Measurements from ENCODE around the gene COPS2.
A peak's percentile ranks its signal among the peaks of the same experiment; 100 is the strongest.

COPS2 gene

DNA sequence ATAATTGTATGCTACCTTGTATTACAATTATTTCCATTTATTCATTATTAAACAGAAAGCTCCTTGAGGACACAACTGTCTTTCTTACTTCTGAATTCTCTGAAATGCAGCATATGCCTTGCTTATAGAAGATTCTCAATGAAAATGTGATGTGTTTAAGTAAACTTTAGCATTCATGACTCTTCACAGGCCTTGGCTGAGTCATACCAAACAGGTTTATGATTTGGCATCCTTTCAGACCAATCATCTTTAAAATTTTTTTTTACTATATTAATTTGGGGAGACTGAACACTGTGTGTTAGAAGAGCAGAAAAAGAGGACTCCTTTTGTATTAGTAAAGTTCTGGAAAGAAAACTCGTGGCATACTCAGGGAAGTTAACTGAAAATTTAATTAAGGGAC, 8.3 kb upstream of the COPS2 start:
- H3K79me1 ChIP-seq (ENCODE audit: low read depth, low read length) = no peaks in the 10 kb centered on the region
- no peak overlapping the region for H2BK15ac ChIP-seq (ENCODE audit: low read length)
- no peaks in the 10 kb centered on the region for H3K9me3 ChIP-seq (replicated peaks in 1 of 2; ENCODE audit: control insufficient read depth in 2 of 2, insufficient read depth in 1 of 2, low read depth in 1 of 2, low read length in 2 of 2)
- H3K9ac ChIP-seq (ENCODE audit: low read depth, low read length, poor library complexity) = no peak overlapping the region
- H3K4ac ChIP-seq (ENCODE audit: low read length) = no peak overlapping the region
- no peak overlapping the region for H3K14ac ChIP-seq (ENCODE audit: low read length)
- no peak overlapping the region for H2BK12ac ChIP-seq (ENCODE audit: low read length)
- no CpG with 5 or more reads among the region's 1 CpG for WGBS, 2 donors (ENCODE audit: extremely low coverage in 2 of 2, insufficient read length in 2 of 2, insufficient replicate concordance in 1 of 2)
- no peak for DNase-seq (ENCODE audit: low spot score)
- peaks cover 0 to 11% of the 10 kb centered on the region in 2 donors for H3K36me3 ChIP-seq (replicated peaks in 1 of 2; ENCODE audit: control insufficient read depth in 2 of 2, insufficient read depth in 2 of 2, low read length in 2 of 2)
- no peak overlapping the region for H4K8ac ChIP-seq (ENCODE audit: low read depth, low read length)
- H3K27ac ChIP-seq (replicated peaks; ENCODE audit: low read length) = no peak overlapping the region
- no peak overlapping the region for H3K4me2 ChIP-seq (ENCODE audit: insufficient read depth, low read length, poor library complexity, severe bottlenecking)
- H3K27me3 ChIP-seq (ENCODE audit: control insufficient read depth in 3 of 3, insufficient read depth in 3 of 3, low read depth in 1 of 3, low read length in 3 of 3) = no peaks in the 10 kb centered on the region
- no peak overlapping the region for H2AFZ ChIP-seq (ENCODE audit: low read length)
- H3K4me1 ChIP-seq (ENCODE audit: control insufficient read depth in 2 of 2, insufficient read depth in 1 of 2, low read depth in 1 of 2, low read length in 2 of 2) = no peaks in the 10 kb centered on the region
- H3K4me3 ChIP-seq (ENCODE audit: low read length in 2 of 2) = no peak overlapping the region
- H4K91ac ChIP-seq (ENCODE audit: low read depth, low read length, poor library complexity) = no peak overlapping the region
- H3K18ac ChIP-seq (ENCODE audit: low read length) = no peak overlapping the region
- no peak overlapping the region for H3K23ac ChIP-seq (ENCODE audit: low read depth, low read length, poor library complexity)
- H2BK5ac ChIP-seq (ENCODE audit: low read length) = no peak overlapping the region
- H2BK120ac ChIP-seq (ENCODE audit: low read depth, low read length) = no peak overlapping the region
- H2AK5ac ChIP-seq (ENCODE audit: low read depth, low read length) = no peak overlapping the region

- no peak overlapping the region for H4K91ac ChIP-seq (ENCODE audit: low read depth, low read length, poor library complexity)
- H3K36me3 ChIP-seq (replicated peaks in 1 of 2; ENCODE audit: control insufficient read depth in 2 of 2, insufficient read depth in 2 of 2, low read length in 2 of 2) = peaks cover 0 to 6% of the 10 kb centered on the region in 2 donors
- H3K18ac ChIP-seq (ENCODE audit: low read length) = peak overlapping the region; percentile 65
- H3K4me3 ChIP-seq (ENCODE audit: low read length in 2 of 2) = peak overlapping the region; percentile 70 to 90
- H2AFZ ChIP-seq (ENCODE audit: low read length) = peak overlapping the region; percentile 91
- peak overlapping the region; percentile 81 for H3K23ac ChIP-seq (ENCODE audit: low read depth, low read length, poor library complexity)
- no peak overlapping the region for H2BK12ac ChIP-seq (ENCODE audit: low read length)
- no peaks in the 10 kb centered on the region for H3K9me3 ChIP-seq (replicated peaks in 1 of 2; ENCODE audit: control insufficient read depth in 2 of 2, insufficient read depth in 1 of 2, low read depth in 1 of 2, low read length in 2 of 2)
- H3K79me1 ChIP-seq (ENCODE audit: low read depth, low read length) = peaks cover 3% of the 10 kb centered on the region
- no peak overlapping the region for H2BK5ac ChIP-seq (ENCODE audit: low read length)
- no CpG with 5 or more reads among the region's 26 CpGs for WGBS, 2 donors (ENCODE audit: extremely low coverage in 2 of 2, insufficient read length in 2 of 2, insufficient replicate concordance in 1 of 2)
- no peak overlapping the region for H2BK120ac ChIP-seq (ENCODE audit: low read depth, low read length)
- H4K8ac ChIP-seq (ENCODE audit: low read depth, low read length) = no peak overlapping the region
- H3K14ac ChIP-seq (ENCODE audit: low read length) = no peak overlapping the region
- no peak overlapping the region for H2AK5ac ChIP-seq (ENCODE audit: low read depth, low read length)
- peak; percentile 17 for DNase-seq (ENCODE audit: low spot score)
- no peak overlapping the region for H2BK15ac ChIP-seq (ENCODE audit: low read length)
- H3K9ac ChIP-seq (ENCODE audit: low read depth, low read length, poor library complexity) = peak overlapping the region; percentile 90
- no peak overlapping the region for H3K4ac ChIP-seq (ENCODE audit: low read length)
- peaks cover 1 to 2% of the 10 kb centered on the region in 2 donors for H3K4me1 ChIP-seq (ENCODE audit: control insufficient read depth in 2 of 2, insufficient read depth in 1 of 2, low read depth in 1 of 2, low read length in 2 of 2)
- H3K4me2 ChIP-seq (ENCODE audit: insufficient read depth, low read length, poor library complexity, severe bottlenecking) = peak overlapping the region; percentile 89
- H3K27me3 ChIP-seq (ENCODE audit: control insufficient read depth in 3 of 3, insufficient read depth in 3 of 3, low read depth in 1 of 3, low read length in 3 of 3) = no peaks in the 10 kb centered on the region
- peak overlapping the region; percentile 72 for H3K27ac ChIP-seq (replicated peaks; ENCODE audit: low read length)
These were observed 632 bp upstream of the COPS2 start for GRCh38 chr15:49155834-49156627.

DNA sequence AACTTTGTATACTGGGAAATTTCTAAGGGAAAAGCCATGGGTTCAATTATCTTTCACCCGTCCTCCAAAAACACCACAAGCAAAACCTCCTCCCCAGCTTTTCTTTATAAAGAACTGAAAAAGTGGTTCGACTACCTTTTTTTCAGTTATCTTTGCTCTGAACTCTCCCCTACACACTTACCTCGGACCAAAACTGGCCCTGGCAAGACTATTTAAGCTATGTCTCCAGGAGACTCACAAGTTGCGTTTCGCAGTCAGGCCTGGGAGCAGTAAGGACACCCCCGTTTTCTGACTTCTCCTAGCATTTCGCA, 645 bp downstream of the COPS2 start:
- no peak overlapping the region for H2BK120ac ChIP-seq (ENCODE audit: low read depth, low read length)
- no peaks in the 10 kb centered on the region for H3K9me3 ChIP-seq (replicated peaks in 1 of 2; ENCODE audit: control insufficient read depth in 2 of 2, insufficient read depth in 1 of 2, low read depth in 1 of 2, low read length in 2 of 2)
- peaks cover 3% of the 10 kb centered on the region for H3K79me1 ChIP-seq (ENCODE audit: low read depth, low read length)
- no peak overlapping the region for H2BK12ac ChIP-seq (ENCODE audit: low read length)
- peaks cover 1 to 2% of the 10 kb centered on the region in 2 donors for H3K4me1 ChIP-seq (ENCODE audit: control insufficient read depth in 2 of 2, insufficient read depth in 1 of 2, low read depth in 1 of 2, low read length in 2 of 2)
- peak overlapping the region; percentile 78 for H2AFZ ChIP-seq (ENCODE audit: low read length)
- no peak overlapping the region for H3K23ac ChIP-seq (ENCODE audit: low read depth, low read length, poor library complexity)
- H2BK5ac ChIP-seq (ENCODE audit: low read length) = no peak overlapping the region
- peak overlapping the region; percentile 95 for H3K9ac ChIP-seq (ENCODE audit: low read depth, low read length, poor library complexity)
- H3K27me3 ChIP-seq (ENCODE audit: control insufficient read depth in 3 of 3, insufficient read depth in 3 of 3, low read depth in 1 of 3, low read length in 3 of 3) = no peaks in the 10 kb centered on the region
- no peak overlapping the region for H4K8ac ChIP-seq (ENCODE audit: low read depth, low read length)
- peaks cover 0 to 6% of the 10 kb centered on the region in 2 donors for H3K36me3 ChIP-seq (replicated peaks in 1 of 2; ENCODE audit: control insufficient read depth in 2 of 2, insufficient read depth in 2 of 2, low read length in 2 of 2)
- no peak overlapping the region for H4K91ac ChIP-seq (ENCODE audit: low read depth, low read length, poor library complexity)
- peak overlapping the region; percentile 70 to 93 for H3K4me3 ChIP-seq (ENCODE audit: low read length in 2 of 2)
- H2AK5ac ChIP-seq (ENCODE audit: low read depth, low read length) = peak overlapping the region; percentile 98
- H3K4ac ChIP-seq (ENCODE audit: low read length) = no peak overlapping the region
- H3K18ac ChIP-seq (ENCODE audit: low read length) = peak overlapping the region; percentile 90
- peak overlapping the region; percentile 66 for H3K4me2 ChIP-seq (ENCODE audit: insufficient read depth, low read length, poor library complexity, severe bottlenecking)
- H3K27ac ChIP-seq (replicated peaks; ENCODE audit: low read length) = no peak overlapping the region
- no peak overlapping the region for H2BK15ac ChIP-seq (ENCODE audit: low read length)
- no peak for DNase-seq (ENCODE audit: low spot score)
- WGBS, 2 donors (ENCODE audit: extremely low coverage in 2 of 2, insufficient read length in 2 of 2, insufficient replicate concordance in 1 of 2) = no CpG with 5 or more reads among the region's 7 CpGs
- H3K14ac ChIP-seq (ENCODE audit: low read length) = peak overlapping the region; percentile 75

DNA sequence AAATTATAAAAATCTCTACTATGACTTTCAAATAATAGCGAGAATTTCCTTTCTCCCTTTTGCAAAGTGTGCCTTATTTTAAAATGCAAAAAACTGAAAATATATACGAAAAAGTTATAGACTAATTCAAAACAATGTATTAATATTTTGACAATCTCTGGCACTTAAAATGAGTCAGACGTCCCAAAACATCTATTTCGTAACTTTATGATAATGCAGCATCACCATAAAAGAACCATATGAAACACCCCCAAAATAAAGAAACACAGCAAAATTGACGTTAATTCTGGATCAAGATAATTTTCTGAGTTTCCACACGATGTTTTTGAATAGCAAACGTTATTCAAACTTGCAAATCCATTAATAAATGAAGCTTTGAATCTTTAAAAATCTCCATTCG, 1.0 kb downstream of the COPS2 start:
- Histone ChIP-seq H2BK12ac (ENCODE audit: low read length) (no peak overlapping the region), H4K91ac (ENCODE audit: low read depth, low read length, poor library complexity) (no peak overlapping the region), H4K8ac (ENCODE audit: low read depth, low read length) (no peak overlapping the region), H2AK5ac (ENCODE audit: low read depth, low read length) (no peak overlapping the region), H3K36me3 (replicated peaks in 1 of 2; ENCODE audit: control insufficient read depth in 2 of 2, insufficient read depth in 2 of 2, low read length in 2 of 2) (peaks cover 0 to 9% of the 10 kb centered on the region in 2 donors), H3K14ac (ENCODE audit: low read length) (no peak overlapping the region), H3K4me3 (ENCODE audit: low read length in 2 of 2) (peak overlapping the region in 1 of 2 donors; percentile 70), H3K27ac (replicated peaks; ENCODE audit: low read length) (no peak overlapping the region), H3K4me2 (ENCODE audit: insufficient read depth, low read length, poor library complexity, severe bottlenecking) (no peak overlapping the region), H2BK5ac (ENCODE audit: low read length) (no peak overlapping the region), H3K4me1 (ENCODE audit: control insufficient read depth in 2 of 2, insufficient read depth in 1 of 2, low read depth in 1 of 2, low read length in 2 of 2) (peaks cover 1 to 2% of the 10 kb centered on the region in 2 donors), H3K4ac (ENCODE audit: low read length) (no peak overlapping the region), H3K23ac (ENCODE audit: low read depth, low read length, poor library complexity) (no peak overlapping the region), H3K9me3 (replicated peaks in 1 of 2; ENCODE audit: control insufficient read depth in 2 of 2, insufficient read depth in 1 of 2, low read depth in 1 of 2, low read length in 2 of 2) (no peaks in the 10 kb centered on the region), H2BK120ac (ENCODE audit: low read depth, low read length) (no peak overlapping the region), H3K79me1 (ENCODE audit: low read depth, low read length) (peaks cover 3% of the 10 kb centered on the region), H2AFZ (ENCODE audit: low read length) (no peak overlapping the region), H3K27me3 (ENCODE audit: control insufficient read depth in 3 of 3, insufficient read depth in 3 of 3, low read depth in 1 of 3, low read length in 3 of 3) (no peaks in the 10 kb centered on the region), H3K9ac (ENCODE audit: low read depth, low read length, poor library complexity) (no peak overlapping the region), H2BK15ac (ENCODE audit: low read length) (no peak overlapping the region), H3K18ac (ENCODE audit: low read length) (no peak overlapping the region)
- 100% methylated on average over 1 of the region's 8 CpGs; no CpG with 5 or more reads in 1 of the 2 donors for WGBS, 2 donors (ENCODE audit: extremely low coverage in 2 of 2, insufficient read length in 2 of 2, insufficient replicate concordance in 1 of 2)
- no peak for DNase-seq (ENCODE audit: low spot score)

Measured in neuronal stem cell (in vitro differentiated cells).